Effector CD4-positive, alpha-beta T cell (primary cell): ENCODE data around the gene ZNF319.
"Not testable (repeated sequence)": the region's sequence is repeated elsewhere in the genome, so short reads cannot be mapped to it uniquely, and the experiment has no call there.

Experiments used
- DNase-seq: peaks from one replicate; pipeline ENCODE4 v3.0.0-alpha.2; 2020

The ZNF319 gene

DNA sequence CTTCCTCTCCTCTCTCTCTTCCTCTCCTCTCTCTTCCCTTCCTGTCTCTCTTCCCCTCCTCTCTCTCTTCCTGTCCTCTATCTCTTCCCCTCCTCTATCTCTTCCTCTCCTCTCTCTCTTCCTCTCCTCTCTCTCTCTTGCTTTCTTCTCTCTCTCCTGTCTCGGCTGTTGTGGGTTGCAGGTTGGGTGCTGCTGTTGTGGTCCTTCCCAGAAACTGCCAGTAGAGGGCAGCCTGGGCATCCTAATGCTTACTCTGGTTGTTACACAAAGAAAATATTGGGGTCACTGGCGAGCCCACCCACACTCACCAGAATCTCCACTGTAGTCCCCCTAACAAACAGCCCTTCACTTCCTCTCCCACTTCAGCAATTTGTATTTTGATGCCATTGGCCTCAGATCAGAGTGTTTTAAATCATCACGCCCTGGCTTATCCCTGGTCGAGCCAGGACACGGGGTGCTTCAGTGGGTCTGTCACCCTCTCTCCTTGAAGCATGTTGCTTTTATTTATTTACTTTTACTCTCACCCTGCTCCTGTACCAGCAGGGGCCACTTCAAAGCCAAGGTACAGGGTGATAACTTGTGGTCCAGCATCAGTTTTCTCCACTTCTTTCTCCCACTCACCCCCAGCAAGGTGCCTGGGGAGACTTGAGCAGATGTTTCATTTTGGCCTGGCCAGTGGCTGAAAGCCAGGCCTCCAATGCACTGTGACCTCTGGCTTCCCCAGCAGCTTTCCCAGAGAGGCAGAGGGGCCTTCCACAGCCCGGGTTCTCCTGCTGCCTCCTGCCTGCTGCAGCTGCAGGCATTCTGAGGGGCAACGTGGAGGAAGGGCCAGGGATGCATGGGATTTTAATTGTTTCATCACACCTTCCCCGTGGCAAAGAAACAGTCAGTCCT, 20.4 kb upstream of the ZNF319 start:
- DNase-seq = peak; percentile 52

DNA sequence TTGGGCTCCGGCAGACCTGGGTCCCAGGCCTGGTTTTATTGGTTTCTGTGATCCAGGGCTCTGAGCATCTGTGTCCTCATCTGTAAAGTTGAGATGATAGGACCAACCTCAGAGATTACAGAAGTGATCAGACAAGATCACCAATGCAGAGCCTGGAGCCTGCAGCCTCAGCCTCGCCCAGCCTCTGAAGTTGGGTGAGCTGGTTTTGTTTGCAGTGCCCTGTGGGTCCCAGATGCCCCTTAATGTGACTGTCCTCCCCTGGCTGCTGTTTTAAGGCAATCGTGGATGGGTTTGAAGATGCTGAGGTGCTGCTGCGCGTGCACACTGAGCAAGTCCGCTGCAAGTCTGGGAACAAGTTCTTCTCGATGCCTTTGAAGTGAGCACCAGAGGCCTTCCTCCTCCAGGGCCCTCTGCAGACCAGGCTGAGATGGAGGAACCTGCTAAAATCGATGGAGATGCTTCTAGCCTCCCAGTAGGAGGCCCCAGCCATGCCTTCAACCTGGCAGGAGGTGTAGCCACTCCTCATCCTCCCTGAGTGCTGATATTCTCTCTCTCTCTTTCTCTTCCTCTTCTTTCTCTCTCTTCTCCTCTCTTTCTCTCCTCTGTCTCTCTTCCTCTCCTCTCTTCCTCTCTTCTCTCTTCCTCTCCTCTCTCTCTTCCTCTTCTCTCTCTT, 19.5 kb upstream of the ZNF319 start:
- no peak for DNase-seq

DNA sequence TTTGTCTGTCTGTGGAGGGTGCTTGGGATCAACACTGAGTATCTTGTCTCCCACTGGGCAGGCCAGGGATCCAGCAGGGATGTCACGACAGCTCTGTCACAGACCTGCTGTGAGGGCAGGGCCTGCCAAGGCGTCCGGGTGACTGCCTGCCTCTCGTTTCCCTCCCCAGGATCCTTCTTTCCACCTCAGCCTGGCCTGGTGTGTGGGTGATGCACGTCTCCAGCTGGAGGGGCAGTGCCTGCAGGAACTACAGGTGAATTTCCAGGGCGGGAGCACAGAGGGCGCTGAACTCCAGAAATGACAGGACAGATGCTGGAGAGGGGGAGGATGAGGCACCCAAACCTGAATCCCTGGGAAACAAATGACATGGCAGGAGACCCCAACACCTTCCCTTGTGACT, 18.3 kb upstream of the ZNF319 start:
- DNase-seq = no peak

DNA sequence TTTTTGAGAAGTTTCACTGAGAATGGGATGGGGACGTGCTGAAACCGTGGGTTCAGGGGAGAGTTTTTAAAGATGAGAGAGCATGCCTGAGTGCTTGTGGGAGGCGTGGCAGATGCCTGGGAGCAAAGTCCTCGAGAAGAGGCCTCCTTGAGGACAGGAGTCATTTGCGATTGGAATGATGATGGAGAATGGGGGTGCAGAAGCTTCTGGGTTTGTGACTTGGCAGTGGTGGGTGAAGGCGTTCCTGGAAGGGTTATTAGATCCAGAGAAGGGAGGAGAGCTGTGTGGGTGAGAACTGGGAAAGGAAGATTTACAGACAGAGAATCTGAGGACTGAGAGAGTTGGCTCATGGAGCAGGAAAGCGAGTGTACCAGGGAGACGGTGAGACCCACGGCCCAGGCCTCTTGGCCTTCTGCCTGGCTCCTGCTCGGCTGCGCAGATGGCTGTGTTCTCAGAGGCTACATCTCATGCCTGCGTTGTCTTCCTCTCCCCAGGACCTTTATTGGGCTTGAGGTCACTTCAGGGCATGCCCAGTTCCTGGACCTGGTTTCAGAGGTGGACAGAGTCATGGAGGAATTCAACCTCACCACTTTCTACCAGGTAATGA, 16.5 kb upstream of the ZNF319 start:
- DNase-seq = no peak

DNA sequence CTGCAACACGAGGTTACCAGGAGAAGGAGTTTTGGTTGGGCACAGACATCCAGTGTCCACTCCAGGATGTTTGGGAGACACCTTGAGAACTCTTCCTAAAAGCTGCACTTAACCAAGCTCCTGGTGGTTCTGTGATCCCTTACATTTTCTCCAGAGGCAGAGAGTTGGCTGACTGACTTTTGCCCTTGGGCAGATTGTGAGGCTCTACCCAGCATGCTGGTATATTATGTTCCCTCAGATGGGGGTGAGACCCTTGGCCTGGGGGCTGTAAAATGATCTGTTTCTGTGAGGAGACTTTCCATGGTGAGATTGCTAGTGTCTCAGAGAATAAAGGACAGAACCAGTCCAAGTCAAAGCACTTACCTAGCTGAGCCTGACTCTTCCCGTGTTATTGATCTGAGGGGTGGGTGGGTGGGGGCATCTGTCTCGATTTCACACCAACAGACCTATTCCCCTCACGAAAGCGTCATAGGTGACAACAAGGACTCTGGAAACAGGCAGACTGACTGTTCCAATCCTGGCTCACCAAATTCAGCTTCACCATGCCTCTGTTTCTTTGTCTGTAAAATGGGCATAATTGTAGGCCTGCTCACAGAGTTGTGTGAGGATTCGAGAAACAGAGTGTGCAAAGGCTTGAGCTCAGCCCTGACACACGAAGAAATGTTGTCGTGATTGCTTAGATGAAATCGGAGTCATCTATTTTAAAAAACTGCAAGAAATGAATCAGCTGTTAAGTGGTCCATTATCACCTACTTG, 12.9 kb upstream of the ZNF319 start:
- DNase-seq = no peak

DNA sequence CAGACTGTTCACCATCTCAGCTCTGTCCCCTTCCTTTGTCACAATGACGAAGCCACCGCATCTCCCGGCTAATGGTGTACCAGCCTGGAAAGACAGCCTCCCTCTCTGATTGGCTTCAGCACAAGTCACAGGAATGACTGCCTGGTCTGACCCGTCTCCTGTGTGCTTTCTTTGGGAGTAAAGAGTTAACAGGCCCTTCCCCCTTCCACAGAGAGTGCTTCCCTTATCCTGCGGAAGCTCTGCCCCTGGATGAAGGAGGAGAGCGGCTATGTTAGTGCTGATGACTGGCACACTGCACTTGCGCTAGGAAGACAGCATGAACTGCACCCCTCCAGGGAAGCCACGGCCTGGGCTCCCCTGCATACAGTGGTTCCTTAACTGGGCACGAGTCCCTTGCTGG, 12.0 kb upstream of the ZNF319 start:
- no peak for DNase-seq

DNA sequence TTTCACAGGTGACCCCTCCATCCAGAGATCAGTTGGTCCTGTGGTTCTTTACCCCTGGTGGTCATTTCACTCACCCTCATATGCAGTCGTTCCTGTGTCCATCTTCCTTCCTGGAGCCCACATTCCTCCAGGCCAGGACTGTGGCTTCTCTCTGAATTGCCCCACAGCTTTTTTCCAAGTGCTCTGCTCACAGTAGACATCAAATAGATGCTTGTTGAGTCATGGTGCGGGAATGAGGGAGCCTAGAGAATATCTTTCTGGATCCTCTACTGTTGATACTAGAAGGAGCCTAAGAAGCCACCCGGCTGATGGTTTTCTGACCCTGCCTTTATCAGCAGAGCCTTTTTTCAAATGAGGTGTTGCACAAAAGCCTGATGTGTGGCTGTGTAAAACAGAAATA, 11.2 kb upstream of the ZNF319 start:
- DNase-seq = no peak

DNA sequence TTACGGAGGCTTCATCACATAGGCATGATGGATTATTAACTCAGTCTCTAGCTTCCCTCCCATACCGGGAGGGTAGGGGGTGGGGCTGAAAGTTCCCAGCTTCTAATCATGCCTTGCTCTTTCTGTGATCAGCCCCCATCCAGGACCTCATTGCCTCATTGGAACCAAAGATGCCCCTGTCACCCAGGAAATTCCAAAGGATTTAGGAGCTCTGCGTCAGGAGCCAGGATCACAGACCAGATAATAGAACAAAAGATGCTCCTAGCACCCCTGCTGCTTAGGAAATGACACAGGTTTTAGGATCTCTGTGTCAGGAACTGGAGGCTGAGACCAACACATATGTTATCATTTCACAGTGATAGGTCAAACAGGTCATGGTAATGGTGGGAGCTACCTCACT, 10.4 kb upstream of the ZNF319 start:
- DNase-seq = no peak

DNA sequence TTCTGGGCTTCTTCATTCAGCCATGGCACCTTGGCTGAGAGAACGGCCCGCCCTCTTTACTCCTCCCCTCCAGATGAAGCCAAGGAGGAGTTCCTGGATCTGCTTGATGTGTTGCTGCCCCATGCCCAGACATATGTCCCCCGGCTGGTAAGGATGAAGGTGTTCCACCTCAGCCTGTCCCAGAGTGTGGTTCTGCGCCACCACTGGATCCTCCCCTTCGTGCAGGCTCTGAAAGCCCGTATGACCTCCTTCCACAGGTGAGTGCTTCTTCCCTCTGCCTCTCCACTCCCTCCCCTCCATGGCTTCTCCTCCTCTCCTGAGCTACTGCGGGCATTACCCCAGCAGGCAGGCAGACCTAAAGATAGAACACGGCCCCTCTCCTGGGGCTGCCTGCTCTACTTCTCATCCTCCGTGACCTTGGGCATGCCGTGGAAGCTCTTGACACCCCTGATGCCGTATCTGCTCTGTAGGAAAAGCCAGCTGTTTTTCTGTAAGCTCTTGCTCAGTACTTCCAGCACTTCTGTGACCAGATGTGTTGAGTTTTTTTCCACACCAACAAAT, 9.5 kb upstream of the ZNF319 start:
- DNase-seq = no peak

DNA sequence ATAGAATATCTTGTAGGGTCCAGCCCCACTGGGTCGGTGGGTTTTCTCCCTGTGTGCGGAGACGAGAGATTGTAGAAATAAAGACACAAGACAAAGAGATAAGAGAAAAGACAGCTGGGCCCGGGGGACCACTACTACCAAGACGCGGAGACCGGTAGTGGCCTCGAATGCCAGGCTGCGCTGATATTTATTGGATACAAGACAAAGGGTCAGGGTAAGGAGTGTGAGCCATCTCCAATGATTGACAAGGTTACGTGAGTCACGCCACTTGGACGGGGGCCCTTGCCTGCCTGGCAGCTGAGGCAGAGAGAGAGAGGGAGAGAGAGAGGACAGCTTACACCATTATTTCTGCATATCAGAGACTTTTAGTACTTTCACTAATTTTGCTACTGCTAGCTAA, 4.3 kb upstream of the ZNF319 start:
- not testable (repeated sequence) for DNase-seq

DNA sequence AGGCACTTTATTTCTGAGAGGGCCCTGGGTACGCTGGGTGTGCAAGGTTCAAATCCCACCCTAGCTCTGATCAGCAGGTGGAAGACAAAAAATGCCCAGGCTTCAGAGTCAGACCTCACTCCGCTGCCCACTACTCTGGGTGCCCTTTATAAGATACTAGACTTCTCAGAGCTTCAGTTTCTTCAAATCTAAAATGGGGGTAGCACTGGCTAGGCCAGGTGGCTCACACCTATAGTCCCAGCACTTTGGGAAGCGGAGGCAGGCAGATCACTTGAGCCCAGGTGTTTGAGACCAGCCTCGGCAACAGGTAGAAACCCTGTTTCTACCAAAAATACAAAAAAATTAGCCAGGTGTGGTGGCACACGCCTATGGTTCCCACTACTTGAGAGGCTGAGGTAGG, 2.5 kb upstream of the ZNF319 start:
- no peak for DNase-seq

DNA sequence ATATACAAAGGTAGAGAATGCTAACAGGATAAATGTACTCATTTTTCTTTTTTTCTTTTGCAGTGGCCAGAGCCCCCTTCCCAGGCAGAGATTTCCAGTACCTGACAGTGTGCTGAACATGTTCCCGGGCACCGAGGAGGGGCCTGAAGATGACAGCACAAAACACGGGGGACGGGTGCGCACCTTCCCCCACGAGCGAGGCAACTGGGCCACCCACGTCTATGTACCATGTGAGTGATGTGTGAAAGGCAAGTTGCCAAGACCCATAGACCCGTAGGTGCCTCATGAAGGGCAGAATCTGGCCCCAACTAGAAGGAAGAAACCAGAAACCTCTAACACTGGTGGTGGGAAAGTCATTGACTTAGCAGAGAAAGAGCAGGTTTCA, 1.9 kb upstream of the ZNF319 start:
- DNase-seq = no peak

DNA sequence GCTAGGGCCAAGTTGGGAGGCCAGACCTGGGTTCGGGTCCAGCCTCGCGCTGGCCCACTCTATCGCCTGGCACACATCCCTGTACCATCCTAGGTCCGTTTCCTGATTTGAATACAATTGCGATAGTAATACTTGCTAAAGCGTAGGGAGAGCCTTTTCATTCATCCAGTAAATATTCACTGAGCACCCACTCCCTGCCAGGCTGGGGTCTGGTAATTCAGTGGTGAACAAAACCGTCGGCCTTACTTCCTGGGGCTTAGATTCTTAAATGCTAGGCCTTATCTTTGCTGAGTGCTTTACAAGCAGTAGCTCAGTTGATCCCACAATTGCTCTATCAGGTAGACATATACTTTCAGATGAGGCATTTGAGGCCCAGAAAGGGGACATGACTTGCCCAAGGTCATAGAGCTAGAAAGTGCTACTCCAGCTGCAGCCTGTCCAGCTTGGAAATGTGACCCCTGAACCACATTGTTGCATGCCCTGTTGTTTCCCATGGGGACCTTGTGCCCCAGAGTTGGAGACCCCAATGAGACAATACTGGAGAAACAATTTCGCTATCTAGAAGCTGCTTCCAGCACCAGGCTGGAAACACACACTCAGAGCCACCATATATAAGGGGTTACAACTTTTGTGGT, 1.4 kb upstream of the ZNF319 start:
- no peak for DNase-seq

DNA sequence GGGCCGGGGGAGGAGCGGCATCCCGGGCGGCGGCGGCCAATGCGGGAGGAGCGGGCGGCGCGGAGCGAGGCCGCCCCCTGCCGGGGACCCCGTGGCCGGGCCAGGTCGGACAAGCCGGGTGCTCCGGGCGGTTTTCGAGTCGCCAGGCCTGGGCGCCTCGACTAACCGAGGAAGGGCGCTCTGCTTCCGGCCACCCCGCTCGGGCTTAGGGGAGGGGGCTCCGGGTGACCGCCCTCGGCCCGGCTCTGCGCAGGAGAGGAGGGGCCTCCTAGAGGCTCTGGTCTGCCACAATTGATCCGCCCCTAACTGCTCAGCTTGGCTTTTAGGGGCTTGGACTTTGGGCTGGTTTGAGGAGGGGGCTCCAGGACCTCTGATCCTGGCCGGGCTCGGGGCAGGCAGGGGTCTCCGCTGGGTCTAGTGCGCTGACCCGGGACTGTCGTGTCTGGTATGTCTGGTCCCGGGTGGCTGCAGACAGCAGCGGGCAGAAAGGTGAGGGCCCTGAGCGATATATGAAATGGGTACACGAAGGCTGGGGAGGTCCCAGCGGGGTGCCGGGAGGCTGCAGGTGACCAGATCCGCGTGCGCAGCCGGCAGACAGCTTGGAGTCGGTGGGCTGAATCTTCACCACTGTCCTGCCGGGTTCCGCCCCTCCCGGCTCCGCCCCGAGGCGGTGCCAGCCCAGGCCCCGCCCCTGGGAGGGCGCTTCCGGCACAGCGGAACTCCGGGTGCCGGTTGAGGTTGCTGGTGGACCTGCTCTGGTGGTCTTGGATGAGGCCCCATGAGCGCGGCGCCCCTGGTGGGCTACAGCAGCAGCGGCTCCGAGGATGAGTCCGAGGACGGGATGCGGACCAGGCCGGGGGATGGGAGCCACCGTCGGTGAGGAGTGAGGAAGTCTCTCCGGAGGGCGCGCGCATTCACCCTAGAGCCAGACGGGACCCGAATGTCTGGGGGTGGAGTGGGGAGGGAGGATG, 519 bp upstream of the ZNF319 start, which contains the start of gene USB1:
USB1 (plus strand) TSS at position 702 of the 971 bp plus-strand sequence; CDS start at position 779, 77 bp downstream.
- DNase-seq = peak; percentile 75

DNA sequence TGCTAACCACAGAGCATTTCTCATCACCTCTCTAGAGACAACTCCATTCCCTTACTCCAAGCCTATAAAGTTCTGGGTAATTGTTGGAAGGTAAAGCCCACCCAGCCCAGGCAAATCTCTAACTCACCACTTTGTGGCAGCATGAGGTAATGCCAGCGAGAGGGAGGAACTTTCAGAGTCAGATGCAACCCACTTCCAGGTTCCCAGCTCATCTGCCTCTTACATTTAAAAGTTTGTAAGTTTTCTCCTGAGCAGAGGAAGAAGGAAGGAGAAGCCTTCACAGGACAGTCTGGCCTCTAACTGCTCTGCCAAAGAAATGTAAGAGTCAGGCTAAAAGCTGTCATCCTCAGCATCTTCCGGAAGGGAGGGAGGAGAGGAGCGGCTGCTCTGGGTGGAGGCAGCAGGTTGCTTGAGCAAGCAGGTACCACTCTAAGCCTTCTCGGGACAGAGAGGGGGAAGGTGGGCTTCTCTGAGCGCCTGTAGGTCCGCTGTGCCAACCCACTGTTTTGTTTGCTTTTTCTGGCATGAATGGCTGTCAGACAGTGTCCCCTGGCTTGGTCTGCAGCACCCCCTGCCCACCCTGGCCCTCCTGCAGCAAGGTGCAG, 1.0 kb downstream of the ZNF319 start:
- DNase-seq = no peak

DNA sequence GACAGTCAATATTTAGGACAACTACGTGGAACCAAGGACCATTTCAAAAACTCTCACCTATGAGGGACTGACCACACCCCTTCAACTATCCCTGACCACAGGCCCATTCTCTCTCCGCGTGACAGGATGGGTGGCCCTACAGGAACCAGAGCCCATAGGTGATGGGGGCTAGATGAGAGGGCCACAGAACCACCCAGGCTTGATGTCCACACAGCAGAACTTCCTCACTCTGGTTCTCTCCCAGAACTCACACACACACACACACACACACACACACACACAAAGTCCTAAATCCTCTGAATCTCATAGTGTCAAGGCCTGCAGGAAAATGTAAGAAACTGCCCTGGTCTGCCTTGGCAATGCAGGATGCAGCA, 1.5 kb downstream of the ZNF319 start:
- no peak for DNase-seq

DNA sequence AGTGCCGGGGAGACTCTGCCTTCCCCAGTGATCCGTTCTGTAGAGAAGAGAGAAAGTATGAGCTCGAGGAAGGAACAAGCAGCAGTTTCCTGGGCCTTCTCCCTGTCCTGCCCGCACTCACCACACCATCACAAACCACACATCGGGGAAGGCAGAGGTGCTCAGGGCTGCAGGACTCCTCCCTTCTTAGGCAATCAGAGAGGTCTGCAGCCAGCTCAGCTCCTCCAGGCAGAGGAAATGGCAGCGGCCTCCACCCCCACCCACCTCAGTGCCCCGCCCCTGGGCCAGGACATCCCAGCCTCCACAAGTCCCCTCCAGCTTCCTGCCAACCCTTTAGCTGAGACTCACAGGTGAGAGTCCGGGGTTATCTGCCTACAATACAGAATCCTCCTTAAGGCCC, 2.0 kb downstream of the ZNF319 start:
- peak; percentile 32 for DNase-seq

DNA sequence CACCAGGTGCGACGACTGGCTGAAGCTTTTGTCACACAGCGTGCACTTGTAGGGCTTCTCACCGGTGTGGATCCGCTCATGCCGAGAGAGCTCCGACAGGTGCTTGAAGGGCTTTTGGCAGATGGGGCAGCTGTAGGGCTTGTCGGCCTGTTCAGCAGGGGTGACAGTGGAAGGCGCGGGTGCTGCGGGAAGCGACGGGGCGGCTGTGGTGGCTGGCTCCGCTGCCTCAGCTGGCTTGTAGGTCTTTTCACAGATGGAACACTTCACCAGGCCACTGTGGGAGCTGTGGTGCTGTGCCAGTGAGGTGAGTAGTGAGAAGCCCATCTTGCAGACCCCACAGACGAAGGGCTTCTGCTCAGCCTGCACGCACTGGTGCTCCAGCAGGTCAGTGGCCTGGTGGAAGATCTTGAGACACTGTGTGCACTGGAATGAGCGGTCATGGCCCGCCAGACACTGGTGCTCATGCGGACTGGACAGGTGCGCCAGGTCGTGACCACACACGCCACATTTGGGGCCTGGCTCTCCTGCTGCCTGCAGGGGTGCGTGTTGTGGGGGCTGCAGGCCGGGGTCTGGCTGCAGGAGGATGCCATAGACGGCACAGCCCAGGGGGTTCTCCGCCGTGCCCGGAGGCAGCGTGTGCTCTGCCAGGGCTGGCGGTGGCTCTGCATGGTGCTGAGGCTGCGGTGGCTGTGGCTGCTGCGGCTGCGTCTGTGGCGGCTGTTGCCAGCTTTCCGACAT, 2.8 kb downstream of the ZNF319 start:
- no peak for DNase-seq

DNA sequence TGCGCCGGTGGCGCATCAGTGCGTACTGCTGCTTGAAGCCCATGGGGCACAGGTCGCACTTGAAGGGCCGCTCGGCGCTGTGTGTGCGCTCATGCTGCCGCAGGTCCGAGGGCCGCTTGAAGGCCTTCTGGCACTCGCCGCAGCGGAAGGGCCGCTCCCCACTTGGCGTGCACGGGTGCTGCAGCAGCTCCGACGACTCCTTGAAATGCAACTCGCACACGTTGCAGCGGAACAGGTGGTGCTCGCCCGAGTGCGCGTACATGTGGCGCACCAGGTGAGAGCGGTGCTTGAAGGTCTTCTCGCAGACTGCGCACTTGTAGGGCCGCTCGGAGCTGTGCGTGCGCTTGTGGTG, 3.3 kb downstream of the ZNF319 start:
- no peak for DNase-seq
